NOMO-1 treated with dmso at 0.1 percent for 144 hours (cell line): Measurements from ENCODE around the gene CASQ1.

Source experiments
- DNase-seq: peaks from one replicate; lab custom pipeline; 2025; ENCODE audit not compliant: unreplicated experiment; lab: John Stamatoyannopoulos, UW

CASQ1 gene

DNA sequence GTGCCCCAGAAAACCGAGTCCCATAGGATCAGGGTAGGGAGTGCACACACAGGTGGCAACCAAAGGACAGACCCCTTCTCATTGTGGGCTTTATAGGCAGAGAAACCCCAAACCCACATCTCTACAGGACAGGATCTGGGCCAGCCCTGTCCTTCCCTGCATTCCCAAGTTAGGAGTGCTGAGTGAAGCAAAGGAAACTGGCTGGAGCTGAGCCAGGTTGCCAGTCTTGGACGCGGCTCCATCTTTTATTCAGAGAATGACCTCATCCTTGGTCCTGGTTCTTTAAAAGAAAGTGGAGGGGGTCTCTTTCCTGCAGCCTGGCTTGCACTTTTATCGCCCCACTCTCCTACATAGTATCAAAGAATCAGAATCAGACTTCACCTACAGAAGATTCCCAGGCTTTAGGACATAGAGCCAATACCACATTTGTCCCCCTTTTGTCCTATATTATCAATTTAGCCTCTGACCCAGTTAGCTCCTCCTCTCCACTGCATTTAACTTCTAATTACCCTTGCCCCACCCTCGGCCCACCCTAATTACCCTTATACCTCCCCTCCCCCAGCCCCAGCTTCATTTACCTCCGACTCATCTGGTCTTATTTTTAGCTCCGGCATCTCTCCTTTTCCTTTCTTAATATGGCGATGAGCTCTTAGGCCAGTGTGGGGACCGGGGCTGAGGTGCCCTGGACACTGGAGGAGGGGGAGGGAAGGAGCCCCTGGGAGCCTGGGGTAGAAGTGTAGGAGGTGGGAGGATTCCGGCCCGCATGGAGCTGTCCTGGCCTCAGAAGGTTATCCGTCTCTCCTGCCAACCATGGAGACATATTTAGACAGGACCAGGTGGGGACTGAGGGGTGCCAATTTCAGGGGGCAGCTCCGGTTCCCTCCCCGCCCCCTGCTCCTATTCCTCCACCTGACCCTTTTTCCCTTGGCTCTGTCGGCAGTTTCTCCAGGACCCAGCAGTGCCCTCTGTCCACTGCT, at the start of gene CASQ1:
TSS of gene CASQ1 (plus strand) at position 927 of the 977 bp plus-strand sequence. CDS start 177 bp downstream, outside the sequence.
- DNase-seq = no peak

DNA sequence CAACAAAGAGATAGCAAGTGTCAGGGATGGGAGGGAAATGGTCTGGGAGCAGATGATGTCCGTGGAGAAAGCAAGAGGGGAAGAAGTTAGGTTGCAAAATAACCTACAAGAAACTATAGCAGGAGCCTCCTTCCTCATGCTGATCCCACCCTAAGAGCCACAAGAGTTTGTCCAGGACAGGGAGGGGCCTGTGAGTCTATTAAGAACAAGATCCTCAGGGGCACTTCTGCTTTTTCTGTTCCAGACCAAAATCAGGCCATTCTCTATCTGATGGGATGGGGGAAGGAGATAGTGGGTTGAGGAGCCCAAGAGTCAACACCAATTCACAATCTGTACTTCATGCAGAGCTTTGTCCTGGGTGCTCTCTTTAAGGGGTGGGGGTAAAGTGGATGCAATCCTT, 46.7 kb upstream of the CASQ1 start:
- peak; percentile 86 for DNase-seq

DNA sequence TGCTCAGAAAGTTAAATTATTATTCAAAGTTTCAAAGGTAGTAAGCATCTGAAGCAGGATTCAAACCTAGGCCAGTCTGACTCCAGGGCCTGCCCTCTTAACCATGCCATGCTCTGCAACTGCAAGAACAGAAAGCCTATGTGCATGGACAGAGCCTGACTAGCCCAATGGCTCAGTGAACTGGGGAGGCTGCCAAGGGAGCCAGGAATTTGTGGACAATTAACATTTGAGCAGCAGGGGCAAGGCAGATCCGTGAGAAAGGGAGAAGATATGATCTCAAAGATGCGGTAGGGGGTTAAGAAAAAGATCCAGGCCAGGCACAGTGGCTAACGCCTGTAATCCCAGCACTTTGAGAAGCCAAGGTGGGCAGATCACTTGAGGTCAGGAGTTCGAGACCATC, 45.5 kb upstream of the CASQ1 start:
- DNase-seq = no peak

DNA sequence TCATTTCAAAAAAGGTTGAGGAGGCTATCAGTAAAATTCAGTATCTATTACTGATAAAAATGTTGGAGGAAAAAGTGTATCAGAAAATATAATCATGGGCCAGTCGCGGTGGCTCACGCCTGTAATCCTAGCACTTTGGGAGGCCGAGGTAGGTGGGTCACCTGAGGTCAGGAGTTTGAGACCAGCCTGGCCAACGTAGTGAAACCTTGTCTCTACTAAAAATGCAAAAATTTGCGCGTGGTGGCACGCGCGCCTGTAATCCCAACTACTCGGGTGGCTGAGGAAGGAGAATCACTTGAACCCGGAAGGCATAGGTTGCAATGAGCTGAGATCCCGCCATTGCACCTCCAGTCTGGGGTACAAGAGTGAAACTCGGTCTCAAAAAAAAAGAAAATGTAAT, 44.3 kb upstream of the CASQ1 start:
- DNase-seq = no peak

DNA sequence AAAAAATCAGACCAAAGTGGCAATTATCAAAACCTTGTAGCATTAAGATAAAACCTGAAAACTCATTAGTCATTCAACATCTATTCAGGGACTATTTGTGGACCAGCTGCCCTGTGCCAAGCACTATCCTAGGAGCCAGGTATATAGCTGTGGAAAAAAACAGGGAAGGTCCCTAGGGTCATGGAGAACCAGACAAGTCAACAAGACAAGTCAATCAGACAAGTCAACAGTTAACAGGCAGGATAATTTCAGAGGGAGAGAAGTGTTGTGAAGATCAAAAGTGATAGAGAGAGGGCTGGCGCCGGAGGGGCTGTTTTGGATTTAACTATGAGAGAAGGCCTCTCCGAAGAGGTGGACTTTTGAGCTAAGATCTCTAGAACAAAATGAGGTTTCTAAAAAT, 42.3 kb upstream of the CASQ1 start:
- no peak for DNase-seq

DNA sequence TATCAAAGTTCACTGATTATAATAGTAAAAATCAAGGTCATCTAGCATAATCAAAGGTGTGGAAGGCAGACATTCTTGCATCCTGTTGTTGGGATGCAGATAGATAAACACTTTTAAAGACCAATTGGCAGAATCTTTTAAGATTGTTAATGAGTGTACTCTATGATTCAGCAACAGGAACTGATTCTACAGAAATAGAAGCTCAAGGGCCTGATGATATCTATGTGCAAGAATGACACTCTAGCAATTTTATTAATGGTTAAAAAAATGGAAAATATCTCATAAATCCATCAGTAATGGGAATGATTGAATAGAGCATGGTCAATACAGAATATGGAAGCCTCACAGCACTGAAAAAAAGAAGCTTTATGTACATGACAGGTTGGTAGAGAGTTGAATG, 41.1 kb upstream of the CASQ1 start:
- no peak for DNase-seq

DNA sequence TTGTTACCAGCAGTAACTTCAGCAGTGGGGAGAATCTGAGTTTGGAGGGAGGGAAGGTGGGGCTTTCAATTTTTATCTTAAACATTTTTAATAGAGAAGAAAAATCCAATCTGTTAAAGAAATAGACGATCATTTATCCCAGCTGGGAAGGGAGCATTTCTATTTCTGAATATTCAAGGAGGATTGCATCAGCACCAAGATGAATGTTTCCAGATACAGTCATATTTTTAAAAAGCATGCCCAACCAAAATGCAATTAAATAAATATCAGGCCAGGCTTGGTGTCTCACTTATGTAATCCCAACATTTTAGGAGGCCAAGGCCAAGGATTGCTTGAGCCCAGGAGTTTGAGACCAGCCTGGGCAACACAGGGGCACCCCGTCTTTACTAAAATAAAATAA, 40.7 kb upstream of the CASQ1 start:
- DNase-seq = no peak

DNA sequence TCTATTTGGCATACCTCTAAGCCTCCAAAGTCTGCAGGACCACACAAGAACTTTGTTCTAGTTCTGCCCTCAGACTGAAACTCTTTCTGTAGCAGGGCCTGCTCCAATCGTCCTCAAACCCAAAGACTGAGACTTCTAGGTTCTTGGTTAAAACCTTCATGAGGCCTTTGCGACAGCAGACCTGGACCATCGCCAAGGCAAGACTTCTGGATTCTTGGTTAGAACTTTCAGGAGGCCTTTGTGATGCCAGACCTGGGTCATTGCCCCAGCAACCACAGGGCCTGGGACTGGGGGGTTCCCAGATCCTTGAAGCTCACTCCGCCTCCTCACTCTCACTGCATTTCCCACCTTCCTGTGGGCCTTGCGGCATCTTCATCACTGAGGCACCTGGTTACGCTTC, 39.1 kb upstream of the CASQ1 start, which contains the start of gene ATP1A4:
TSS of gene ATP1A4 (plus strand) at position 301 of the 400 bp plus-strand sequence. CDS start 438 bp downstream, outside the sequence.
- DNase-seq = no peak

DNA sequence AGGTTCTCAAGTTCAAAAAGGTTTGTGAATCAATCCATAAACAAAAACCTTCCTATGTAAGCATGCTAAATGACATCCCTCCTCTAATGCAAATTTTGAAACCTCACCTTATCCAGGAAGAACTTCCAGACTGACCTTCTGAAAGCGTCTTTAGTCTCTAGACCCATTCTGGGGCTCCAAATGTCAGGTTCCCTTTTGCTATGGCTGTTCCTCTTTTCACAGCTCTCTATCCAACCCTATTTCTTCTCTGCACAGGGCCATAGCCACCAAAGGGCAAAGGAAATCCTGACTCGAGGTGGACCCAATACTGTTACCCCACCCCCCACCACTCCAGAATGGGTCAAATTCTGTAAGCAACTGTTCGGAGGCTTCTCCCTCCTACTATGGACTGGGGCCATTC, 35.6 kb upstream of the CASQ1 start:
- no peak for DNase-seq

DNA sequence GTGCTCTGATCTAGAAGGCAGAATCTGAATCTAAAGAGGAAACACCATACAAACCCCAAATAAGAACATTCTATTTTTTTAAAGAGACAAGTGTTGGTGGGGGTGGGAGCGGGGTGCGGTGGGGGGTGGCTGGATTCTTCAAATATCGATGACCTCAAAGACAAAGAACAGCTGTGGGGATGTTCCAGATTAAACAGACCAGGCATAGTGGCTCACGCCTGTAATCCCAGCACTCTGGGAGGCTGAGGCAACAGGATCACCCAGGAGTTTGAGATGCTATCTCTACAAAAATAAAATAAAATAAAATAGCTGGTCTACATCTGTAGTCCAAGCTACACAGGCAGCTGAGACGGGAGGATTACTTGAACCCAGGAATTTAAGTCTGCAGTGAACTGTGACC, 34.0 kb upstream of the CASQ1 start:
- DNase-seq = no peak

DNA sequence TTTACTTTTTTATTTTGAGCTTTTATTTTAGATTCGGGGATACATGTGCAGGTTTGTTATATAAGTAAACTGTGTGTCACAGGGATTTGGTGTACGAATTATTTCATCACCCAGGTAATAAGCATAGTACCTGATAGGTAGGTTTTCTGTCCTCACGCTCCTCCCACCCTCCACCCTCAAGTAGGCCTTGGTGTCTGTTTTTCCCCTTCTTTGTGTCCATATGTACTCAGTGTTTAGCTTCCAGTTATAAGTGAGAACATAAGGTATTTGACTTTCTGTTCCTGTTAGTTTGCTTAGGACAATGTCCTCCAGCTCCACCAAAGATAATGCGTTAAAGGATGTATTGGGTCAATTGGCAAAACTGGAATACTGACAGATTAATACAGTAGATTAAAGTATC, 33.2 kb upstream of the CASQ1 start:
- no peak for DNase-seq

DNA sequence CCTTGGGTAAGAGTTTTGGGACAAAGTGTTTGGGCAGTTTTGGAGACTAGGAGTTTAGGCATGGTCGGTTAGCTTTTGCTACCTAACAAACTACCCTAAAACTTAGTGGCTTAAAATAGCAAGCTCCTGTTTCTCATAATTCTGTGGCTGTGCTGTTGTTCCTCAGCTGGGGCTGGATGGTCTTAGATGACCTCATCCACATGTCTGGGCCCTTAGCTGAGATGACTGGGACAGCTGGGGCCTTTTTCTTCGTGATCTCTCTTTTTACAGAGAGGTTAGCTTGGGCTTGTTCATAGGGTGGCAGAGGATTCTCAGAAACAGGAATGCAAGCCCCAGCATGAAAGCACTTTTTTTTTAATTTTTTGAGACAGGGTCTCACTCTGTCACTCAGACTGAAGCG, 32.3 kb upstream of the CASQ1 start:
- DNase-seq = no peak

DNA sequence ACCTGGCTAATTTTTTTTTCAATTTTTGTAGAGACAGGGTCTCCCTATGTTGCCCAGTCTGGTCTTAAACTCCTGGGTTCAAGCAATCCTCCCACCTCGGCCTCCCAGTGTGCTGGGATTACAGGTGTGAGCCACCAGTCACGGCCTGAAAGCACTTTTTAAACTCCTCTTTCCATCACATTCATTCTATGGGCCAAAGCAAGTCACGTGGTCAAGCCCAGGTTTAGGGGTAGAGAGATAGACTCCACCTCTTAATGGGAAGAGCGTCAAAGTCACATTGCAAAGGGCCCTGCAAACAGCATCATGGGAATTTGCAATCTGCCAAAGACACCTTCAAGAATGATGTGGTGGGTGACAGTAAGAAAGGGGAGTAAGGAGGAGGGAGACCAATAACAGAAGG, 31.8 kb upstream of the CASQ1 start:
- DNase-seq = no peak

DNA sequence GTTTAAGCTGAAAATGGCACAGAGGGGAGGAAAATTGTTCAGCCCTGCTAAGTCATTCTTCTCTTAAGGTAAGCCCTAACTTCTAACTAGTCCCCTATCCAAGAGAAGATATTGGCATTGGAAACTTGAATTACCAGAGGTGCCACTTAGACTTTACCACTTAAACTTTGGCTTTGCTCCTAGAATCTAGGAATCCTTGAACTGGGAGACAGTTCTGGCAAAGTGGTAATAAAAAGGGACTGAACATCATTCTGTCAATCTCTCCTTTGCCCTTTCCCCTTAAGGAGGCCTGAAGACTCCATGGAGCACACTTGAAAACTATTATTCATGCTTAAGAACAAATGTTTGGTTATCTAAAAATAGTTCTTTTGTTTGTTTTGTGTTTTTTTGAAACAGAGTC, 30.5 kb upstream of the CASQ1 start:
- DNase-seq = no peak

DNA sequence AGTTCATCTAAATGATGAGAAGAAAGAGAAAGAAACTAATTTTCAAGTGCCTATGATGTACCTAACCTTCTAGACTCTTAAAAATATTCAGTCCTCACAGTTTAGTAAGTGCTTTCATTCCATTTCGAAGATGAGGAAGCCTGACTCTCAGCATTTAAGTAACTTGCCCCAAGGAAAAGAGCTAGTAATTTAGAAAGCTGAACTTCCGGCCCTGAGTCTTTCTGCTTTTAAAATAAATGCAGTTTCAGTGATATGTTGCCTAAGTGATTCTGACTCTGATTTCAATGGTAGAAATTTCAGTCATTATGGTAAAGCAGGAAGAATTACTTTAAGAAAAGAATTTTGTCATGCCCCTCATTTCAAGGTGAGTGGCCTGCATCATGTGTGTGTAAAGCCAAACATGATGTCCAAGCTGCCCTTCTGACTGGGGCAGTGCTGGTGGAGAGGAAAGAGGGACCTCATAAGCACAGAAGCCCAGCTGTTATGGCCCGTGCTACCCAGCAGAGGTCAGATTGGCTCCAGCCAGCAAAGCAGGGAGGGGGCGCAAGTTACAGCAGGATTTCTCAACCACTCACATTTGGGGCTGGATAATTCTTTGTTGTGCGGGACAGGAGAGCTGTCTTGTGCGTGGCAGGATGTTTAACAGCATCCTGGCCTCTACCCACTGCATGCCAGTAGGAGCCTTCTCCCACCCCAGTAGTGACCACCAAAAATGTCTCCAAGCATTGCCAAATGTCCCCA, 28.2 kb upstream of the CASQ1 start:
- no peak for DNase-seq

DNA sequence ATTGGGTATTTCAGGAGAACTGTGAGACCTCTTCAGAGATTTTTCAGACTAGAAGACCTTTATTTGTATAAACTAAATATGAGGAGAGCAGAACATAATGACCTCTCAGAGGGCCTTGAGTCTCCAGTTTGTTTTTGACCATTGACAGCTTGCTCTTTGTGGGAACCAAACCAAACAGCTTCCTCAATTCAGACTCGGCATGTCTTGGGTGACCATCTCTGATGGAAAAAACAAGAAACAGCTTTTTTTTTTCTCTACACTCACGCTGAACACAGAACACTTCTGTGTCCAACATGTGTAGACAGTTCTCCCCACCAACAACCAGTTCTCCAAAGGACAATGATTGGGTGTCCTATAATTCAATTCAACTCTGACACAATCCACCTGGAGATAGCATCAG, 27.4 kb upstream of the CASQ1 start:
- DNase-seq = no peak

DNA sequence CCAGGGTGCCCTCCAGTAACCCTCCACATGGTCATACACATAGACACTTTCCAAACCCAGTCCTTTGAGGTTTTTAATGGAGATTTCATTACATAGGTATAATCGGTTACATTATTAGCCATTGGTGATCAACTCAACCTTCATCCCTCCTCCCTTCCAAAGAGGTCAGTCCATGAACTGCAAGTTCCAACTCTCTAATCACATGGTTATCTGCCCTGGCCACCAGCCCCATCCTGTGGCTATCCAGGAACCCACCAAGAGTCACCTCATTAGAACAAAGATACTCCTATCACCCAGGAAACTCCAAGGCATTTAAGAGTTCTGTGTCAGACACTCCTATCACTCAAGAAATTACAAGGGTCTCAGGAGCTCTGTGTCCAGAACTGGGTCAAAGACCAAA, 26.8 kb upstream of the CASQ1 start:
- DNase-seq = no peak

DNA sequence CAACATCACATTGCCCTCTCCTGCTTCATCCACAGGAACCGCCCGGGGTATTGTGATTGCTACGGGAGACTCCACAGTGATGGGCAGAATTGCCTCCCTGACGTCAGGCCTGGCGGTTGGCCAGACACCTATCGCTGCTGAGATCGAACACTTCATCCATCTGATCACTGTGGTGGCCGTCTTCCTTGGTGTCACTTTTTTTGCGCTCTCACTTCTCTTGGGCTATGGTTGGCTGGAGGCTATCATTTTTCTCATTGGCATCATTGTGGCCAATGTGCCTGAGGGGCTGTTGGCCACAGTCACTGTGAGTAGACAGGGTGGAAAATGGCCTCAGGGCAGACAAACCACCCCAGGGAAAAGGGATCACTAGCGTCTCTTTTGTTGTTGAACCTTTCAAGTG, 26.3 kb upstream of the CASQ1 start:
- DNase-seq = no peak

DNA sequence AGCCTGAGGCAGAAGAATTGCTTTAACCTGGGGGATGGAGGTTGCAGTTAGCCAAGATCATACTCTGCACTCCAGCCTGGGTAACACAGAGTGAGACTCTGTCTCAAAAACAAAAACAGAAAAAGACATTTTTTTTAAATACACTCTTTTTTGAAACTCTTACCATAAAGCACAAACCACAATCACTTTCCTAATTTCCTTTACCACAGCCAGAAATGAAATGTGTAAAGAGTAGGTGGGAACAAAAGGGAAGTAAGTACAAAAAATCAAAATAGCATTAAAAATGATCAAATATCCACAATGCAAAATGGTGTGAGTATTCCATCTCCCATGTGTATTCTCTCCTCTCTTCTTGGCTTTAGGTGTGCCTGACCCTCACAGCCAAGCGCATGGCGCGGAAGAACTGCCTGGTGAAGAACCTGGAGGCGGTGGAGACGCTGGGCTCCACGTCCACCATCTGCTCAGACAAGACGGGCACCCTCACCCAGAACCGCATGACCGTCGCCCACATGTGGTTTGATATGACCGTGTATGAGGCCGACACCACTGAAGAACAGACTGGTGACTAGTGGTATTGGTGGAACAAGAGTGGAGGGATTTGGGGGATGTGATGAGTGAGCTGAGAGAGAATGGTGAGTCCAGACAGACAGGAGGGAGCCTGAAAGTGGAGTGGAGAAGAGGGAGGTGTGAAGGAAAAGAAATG, 24.1 kb upstream of the CASQ1 start:
- DNase-seq = peak; percentile 19

DNA sequence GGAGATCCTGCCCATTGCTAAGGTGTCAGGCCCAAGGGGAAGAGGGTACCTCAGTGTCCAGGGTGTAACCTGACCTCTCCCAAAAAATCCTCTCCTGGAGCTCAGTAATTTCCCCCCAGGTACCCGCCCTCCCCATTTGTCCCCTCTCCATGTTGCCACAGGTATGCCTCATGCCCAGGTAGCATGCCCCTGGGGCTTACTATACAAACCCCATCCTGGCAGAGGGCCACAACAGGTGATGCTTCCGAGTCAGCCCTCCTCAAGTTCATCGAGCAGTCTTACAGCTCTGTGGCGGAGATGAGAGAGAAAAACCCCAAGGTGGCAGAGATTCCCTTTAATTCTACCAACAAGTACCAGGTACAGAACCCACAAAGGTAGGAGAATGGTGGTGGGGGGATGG, 23.3 kb upstream of the CASQ1 start:
- no peak for DNase-seq

DNA sequence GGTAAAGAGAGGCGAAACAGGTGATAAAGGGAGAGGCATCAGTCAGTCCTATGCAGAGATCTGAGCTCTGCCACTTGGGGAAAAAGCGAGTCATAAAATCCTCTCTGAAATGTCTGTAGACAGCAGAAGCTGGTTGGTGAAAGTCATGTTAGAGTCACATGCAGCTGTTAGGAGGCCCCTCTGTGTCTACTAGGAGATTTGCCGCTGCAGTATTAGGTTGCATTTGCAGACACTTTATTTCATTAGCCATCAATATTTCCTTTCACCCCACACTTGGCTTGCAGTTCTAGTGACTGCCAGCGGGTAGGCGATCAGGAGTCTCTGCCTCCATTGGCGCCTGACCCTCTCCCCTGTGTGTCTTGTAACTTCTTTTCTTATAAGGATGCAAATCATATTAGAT, 22.8 kb upstream of the CASQ1 start:
- no peak for DNase-seq

DNA sequence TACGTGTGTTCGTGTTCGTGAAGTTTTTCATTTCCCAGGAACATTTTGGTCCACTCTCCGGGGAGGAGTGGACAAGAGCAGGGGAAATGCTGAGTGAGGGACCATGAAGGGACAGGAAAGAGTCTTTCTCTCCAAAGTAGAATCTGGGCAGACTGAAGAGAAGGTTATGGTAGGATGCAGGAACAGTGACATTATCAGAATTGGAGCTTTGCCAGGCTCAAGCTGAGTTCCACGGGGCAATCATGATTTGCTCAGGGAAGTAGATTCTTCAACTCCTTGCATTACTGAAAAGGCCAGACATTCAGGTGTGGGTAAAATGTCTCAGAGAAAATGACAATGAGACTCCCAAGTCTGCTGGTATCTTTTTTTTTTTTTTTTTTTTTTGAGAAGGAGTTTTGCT, 22.4 kb upstream of the CASQ1 start:
- no peak for DNase-seq
